HG03103 (cell line): ENCODE measurements around the gene COL15A1.
"Not testable (repeated sequence)": the region's sequence is repeated elsewhere in the genome, so short reads cannot be mapped to it uniquely, and the experiment has no call there.

Experiments
- ATAC-seq: cut with Tn5 transposase; IDR thresholded peaks from one replicate; pipeline ENCODE4 v1.9.1; 2021; ENCODE audit warnings: low read depth; ENCODE audit not compliant: unreplicated experiment

The COL15A1 gene

DNA sequence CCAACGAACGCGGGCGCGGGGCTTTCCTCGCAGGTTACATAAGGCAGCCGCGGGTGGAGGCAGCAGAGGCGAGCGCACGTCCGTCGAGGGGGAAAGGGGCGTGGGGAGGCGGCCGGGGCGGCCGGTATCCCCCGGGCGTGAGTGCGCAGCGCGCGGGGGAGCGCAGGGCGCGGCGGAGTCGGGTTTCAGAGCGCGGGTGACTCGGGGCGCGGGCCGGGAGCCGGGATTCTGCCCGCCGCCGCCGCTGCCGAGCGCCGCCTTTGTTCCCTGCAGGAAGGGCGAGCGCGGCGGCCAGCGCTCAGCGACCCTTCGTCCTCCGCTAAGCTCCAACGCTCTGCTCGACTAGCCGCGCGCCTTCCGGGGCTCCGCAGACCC is at the start of gene COL15A1:
Gene COL15A1, plus strand, starts transcription at position 226 of the 375 bp plus-strand sequence. CDS start 155 bp downstream, outside the sequence.
- no peak for ATAC-seq

DNA sequence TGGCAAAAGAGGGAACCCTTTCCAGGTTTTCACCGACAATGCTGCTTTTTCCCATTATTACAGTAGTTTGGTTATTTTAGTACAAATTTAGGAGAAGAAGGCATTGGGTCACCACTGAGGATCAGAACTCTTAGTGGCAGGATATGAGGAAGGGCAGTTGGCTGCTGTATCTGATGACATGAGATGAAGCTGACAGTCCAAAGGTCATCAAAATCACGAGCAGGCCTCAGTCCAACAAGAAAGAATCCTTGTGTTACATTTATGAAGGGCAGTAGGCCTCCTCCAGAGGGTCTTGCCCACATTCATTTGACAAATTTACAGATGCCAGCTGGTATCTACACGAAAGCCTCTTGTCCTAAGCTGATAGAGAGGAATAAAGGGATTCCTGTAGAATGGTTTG is 49.5 kb upstream of the COL15A1 start:
- no peak for ATAC-seq

DNA sequence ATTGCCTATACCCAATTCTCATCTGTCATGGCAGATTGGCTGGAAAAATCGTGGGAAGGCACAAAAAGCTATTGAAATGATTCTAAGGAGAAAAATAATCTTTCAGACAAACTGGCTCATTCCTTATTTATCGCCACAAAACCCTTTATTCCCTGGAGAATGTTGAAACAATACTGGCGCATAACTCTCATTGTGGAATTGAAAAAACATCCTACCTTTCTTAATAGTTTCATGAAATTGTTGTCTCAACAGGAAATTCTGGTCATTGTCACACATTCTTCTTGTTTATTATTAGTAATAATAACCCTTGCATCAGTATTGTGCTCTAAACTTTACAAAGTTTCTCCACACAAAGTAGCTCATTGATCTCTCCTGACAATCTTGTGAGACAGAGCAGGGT is 48.9 kb upstream of the COL15A1 start:
- no peak for ATAC-seq

DNA sequence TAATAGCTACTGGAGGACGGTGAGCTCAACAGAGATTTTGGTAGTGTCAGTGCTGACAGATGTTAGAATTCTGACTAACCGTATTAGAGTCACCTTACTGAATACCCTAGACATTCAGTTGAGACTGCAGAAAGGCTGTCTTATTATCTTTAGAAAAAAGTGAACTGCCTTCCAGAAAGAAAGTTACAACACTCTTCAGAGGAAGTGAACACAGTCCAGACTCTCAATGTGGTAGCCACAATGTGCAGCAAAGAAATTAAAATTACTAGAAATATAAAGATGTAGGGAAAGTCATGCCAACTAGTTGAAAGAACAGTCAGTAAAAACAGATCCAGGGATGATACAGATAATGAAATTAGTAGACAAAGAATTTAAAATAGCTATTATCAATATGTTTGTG is 47.1 kb upstream of the COL15A1 start:
- no peak for ATAC-seq

DNA sequence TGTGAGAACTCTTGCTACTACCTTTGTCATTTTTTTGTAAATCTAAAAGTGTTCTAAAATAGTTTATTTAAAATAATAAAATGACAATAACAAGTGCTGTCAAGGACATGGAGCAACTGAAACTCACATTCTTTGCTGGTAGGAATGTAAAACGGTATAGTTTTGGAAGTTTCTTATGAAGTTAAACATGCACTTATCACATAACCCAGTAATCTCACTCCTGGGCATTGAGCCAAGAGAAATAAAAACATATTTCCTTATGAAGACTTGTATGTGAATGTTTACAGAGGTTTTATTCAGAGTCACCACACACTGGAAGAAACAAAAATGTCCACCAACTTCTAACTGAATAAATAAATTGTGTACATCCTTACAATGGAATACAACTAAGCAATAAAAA is 46.0 kb upstream of the COL15A1 start:
- ATAC-seq: no peak

DNA sequence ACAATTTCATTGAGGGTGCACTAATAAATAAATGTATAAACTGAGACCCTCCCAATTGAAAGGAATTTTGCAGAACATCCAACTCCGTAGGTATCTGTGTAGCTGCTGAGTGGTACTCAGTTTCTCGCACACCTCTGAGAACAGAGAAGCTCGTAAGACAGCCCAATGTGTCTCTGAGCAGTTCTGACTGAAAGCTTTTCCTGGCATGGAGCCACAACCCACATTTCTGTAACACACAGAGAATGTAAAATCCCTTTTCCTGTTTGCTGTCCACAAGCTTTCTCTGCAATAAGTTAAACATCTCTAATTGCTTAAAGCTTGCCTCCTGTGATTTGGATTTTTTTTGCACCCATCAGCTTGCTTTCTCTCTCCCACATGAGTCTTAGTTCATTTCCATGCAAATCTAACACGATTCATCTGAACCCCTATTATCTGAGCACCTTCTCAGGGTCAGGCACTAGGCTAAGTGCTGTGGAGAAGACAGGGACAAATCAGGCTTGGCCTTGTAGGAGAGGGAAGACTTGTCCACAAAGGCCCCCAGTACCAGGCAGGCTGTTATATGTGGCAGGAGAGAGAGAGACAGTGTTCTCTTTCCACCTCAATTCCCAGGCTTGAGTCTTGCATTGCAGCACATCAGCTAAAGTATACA is 44.2 kb upstream of the COL15A1 start:
- ATAC-seq: no peak

DNA sequence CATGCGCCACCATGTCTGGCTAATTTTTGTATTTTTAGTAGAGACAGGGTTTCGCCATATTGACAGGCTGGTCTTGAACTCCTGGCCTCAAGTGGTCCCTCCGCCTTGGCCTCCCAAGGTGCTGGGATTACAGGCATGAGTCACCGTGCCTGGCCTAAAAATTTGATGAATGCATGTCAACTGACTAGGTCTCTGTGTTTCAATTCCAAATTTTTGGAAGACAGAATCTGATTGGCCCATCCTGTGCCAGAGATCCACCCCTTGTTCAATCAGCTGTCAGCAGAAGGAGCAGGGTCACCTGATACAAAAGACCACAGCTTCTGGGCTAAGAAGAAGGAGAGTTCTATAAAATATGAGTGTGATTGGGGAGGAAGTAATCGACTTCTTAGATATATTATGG is 43.5 kb upstream of the COL15A1 start:
- no peak for ATAC-seq

DNA sequence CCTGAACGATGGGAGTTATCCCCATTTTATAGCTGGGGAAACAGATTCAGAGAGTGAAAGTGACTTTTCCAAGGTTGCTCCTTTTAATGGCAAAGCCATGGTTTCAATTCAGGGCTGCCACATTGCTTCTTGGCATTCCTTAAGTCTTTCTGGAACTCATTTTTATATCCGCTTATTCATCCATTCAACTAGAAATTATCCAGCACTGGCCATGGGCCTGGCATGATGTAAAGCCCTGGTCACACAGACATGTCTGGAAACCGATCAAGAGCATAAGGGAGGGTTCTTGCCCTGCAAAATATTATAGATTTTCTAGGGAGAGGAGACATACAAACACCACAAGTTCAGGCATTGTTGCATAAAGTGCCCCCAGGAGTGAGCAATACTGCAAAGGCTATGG is 43.0 kb upstream of the COL15A1 start:
- ATAC-seq: no peak

DNA sequence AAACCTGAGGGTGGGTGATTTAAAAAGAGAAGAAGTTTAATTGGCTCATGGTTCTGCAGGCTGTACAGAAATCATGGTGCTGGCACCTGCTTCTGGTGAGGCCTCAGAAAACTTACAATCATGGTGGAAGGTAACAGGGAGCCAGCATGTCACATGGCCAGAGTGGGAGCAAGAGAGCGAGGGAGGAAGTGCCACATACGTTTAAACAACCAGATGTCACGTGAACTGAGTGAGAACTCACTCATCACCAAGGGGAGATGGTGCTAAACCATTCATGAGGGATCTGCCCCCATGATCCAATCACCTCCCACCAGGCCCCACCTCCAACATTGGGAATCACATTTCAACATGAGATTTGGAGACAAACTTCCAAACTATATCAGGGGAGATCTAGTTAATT is 41.9 kb upstream of the COL15A1 start:
- not testable (repeated sequence) for ATAC-seq

DNA sequence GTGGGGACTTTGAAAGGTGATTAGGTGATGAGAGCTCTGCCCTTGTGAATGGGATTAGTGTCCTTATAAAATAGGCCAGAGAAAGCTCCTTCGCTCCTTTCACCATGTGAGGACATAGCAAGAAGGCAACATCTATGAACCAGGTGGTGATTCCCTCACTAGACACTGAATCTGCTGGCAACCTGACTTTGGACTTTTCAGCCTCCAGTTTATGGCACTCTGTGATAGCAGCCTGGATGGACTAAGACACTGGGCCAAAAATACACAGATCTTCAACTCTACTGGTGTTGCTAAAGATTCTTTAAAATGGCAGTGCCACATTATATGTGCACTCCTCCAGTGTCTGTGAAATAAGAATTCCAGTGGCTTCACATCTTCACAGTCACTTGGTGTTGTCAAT is 41.2 kb upstream of the COL15A1 start:
- no peak for ATAC-seq

DNA sequence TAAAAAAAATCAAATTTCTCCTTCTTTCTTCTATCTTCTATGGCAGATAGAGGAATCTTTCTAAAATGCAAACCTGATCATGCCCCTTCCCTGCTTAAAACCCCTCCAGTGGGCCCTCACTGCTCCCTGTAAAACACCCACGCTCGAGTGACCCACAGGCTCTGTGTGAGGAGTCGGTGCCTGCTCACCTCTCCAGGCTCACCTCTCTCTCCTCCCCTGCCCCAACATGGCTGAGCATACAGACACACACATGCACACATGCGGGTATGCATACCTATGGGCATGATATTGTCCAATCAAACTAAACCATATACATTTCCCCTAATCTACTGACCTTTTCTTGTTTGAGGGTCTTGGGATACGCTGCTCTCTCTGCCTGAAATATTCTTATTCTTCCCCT is 40.8 kb upstream of the COL15A1 start:
- no peak for ATAC-seq

DNA sequence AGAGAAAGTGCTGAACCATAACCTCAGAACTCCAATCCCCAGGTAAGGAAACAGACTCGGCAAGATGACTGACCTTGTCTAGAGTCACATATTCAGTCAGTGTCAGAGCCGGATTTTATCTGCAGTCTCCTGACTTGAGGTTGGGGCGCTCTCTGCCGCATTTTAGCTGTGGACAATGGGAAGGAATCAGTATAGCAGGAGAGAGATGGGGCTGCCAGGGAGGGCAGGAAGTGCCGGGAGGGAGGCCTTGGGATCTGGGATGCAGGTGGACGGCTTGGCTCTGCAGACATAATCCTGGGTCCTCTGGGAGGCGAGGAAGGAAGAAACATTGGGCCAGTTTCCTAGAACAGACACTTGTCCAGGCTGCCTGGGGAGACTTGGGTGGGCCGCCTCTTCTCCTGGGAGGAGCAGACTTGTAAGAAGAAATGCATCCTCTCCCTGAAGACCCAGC is 39.7 kb upstream of the COL15A1 start:
- ATAC-seq: no peak

DNA sequence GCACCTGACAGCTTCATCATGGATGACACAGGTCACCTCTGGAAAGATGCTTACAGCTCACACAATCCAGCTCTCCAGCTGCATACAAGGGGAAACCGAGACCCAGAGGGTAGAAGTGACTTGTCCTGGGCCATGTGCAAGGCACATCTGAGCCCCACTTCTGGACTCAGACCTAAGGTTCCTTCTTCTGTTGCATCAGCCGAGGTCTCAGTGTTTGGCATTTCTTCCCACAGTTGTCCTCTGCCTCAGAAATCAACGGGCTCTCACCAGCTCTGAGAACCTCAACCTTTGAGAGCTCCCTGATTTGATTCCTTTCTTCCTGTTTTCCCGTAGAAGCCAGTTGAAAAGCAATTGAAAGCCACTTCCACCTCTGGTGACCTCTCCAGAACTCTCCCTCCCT is 38.7 kb upstream of the COL15A1 start:
- ATAC-seq: no peak

DNA sequence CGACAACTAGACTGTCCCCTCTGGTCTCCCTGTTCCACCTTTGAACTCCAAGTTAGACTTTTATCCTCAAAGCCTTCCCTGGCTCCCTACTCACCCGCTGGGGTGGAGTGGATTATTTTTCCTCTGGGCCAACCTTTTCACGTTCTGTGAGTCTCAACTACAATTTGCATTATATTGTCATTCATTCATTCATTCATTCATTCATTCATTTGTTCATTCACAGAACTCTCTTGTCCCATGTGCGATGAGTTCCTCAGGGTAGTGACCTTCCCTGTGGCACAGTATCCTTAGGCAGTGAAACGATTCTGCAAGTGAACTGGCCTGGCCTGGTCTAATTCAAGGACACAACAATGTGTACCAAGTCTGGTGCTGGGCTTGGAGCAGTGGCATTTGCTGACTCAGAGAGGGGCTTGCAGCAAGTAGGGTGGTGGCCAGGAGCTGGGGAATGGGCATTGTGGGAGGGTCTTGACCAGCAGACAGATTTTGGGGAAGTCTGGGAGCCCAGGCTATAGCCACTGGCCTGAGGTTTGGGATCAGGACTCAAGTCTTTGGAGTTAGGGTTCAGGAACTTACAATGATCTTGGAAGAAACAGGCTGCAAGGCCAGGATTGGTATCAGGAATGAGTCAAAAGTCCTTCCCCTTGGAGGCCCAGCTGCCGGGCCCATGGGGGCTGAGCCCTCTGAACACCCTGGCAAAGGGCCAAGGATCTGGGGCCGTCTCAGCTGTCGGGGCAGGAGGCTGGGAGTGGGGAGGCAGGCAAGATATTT is 37.2 kb upstream of the COL15A1 start:
- ATAC-seq: no peak

DNA sequence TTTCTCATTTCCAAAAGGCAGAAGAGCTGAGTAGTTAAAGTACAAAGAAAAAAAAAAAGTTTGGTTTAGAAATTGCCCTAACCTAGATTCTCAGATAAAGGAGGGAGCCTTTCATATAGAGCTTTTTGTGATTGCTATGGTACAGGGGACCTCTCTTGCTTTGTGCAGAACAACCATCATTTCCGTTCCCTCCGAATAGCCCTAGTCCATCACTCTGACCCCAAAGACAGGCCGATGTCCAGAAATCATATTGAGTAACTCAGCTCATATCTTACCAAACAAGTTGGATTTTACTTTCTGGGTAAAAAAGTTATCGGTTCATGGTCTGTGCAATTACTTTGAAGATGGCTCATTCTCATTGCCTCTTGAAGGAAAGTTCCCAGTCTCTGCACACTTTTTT is 36.7 kb upstream of the COL15A1 start:
- no peak for ATAC-seq

DNA sequence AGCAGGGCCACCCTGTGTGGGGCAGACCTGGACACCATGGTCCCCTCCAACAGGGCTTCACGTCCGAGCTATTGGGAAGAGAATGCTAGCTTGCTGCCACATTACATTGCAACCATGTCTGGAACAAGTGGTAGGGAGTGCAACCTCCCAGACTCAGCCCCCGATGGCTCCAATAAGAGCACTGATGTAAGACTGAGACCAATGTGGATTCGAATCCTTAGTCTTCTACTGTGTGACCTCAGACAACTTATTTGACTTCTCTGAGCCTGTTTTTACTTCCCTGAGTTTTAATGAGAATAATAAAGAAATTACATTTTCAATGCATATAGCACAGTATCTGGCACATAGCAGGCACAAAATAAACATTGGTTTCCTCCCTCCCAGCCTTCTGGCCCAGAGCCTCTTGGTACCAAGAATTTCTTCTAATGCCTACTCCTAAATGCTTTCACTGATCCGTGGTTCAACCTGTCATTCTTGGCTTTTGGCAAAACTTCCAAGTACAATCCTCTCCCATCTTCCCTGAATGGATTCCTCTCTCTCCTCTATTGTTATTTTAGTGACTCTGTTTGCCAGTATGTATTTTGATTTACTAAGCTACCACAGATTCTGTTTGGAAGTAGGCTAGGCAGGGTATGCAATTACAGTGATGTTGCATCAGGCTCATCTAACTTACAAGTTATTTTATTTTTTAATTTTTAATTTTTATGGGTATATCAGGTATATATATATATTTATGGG is 34.6 kb upstream of the COL15A1 start:
- no peak for ATAC-seq

DNA sequence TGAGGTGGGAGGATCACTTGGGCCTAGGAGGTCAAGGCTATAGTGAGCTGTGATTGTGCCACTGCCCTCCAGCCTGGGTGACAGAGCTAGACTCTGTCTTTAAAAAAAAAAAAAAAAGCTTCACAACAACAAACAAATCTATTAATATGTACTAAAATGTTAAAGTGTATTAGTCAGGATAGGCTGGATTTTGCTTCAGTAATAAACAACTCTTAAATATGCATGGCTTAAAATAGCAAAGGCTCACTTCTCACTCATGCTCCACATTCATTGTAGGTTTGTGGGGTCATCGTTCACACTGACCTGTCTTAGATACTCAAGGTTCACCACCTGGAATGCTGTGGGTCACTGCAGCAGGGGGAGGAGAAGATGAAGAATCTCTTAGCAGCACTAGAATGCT is 33.8 kb upstream of the COL15A1 start:
- ATAC-seq: no peak

DNA sequence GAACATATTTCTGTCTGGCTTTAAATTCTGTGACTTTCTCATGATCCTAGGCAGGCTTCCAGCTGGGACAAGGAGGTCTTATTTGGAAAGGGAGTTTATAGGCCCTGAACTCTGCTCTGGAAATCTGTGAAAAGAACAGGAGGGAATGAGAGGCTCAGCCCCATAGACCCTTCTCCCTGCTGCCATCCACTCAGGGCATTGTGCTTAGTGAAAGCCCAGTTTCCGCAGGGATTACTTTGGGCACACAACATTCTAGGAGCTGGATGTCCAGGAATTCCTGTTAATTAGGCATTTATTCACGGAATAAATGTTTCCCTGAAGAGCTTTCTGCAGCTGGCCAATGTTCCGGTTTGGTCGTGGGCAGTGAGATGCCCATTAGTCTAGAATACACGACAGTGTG is 32.7 kb upstream of the COL15A1 start:
- ATAC-seq: no peak

DNA sequence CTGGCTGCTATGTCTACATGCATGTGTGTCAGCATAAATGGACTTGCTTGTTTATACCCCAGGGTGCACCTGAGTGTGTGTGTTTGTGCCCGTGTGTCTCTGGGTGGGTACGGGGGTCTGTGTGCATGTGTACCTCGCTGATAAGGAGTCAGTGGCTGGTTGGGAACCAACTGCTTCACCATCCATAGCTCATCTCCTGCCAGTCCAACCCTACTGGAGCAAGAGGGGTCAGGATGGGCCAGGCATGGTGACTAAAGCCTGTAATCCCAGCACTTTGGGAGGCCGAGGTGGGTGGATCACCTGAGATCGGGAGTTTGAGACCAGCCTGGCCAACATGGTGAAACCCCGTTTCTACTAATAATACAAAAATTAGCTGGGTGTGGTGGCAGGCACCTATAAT is 32.0 kb upstream of the COL15A1 start:
- ATAC-seq: not testable (repeated sequence)

DNA sequence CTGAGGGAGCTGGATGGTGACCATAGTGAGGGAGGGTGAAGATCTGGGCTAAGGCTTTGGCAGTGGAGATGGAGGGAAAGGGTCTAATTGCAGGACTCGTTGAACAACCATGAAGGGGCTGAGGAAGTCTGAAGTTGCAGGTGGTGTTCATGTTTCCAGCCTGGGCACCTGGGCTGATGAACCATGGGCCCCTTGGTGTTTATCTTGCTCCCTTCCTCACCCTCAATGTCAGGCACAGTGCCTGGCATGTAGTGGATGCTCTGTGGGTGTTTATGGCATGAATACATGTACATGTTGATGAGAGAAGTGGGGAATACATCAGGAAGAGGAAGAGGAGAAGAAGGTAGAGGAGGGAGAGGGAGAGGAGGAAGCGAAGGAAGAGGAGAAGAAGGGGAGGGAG is 31.3 kb upstream of the COL15A1 start:
- no peak for ATAC-seq

DNA sequence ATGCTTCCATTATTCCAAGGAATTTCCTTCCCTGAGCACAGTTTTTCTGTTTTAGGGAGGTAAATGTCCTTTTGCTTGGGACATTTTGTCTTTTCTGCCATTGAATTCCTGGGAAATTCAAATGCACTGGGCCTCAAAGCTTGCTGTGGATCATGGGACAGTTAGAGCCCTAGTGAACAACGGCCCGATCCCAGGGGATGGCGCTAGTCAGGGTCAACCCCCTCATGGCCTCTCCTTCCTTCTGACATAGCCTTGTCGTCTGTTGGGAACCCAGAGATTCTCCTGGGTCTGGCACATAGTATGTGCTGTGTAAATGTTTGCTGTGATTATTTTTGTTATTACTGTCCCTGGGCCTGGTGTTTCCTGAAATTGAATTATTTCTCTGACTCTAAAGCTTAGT is 30.7 kb upstream of the COL15A1 start:
- no peak for ATAC-seq

DNA sequence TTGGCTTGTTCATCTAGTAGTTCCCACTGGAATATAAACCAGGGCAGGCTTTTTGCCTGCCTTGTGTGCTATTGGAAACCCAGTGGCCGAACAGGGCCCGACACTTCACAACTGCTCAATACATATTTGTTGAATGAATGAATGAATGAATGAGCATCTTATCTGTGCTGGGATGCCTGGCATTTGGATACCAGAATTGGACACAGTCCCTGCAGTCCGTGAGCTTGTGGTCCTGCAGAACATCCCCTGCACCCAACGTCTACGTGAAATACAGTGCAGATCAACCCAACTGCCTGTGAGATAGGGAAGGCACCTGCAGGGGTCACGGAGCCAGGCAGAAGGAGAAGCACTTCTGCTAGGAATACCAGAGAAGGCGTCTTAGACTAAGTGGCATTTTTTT is 30.0 kb upstream of the COL15A1 start:
- no peak for ATAC-seq
